PC-9 (cell line): ENCODE measurements around the gene EMSY. TPM values are rescaled to one million over a fixed set of nuclear protein-coding genes. Genes with fewer than 3 reads are reported as not detected.
"Not testable (repeated sequence)": the region's sequence is repeated elsewhere in the genome, so short reads cannot be mapped to it uniquely, and the experiment has no call there.

Experiments
- BruUV-seq: library from RNA; stranded (reverse); fragments of 400-500 nt; replicated peaks from 2 replicates; lab custom pipeline; 2021; lab: Mats Ljungman, UMichigan
- CTCF ChIA-PET: fragments of 300-600 bp; sonication (Branson Sonifier 250); formaldehyde crosslinking; loops from one replicate; lab custom pipeline; 2022; ENCODE audit warnings: antibody characterized with exemption; lab: Charles Lee
- POLR2A ChIA-PET: fragments of 300-600 bp; sonication (Branson Sonifier 250); formaldehyde crosslinking; loops from one replicate; lab custom pipeline; 2022; ENCODE audit warnings: antibody characterized with exemption; ENCODE audit not compliant: unreplicated experiment; lab: Charles Lee
- DNase-seq, 2 experiments: peaks; one replicate each; pipeline versions ENCODE4 v3.0.0 to v3.0.0-alpha.2; 2015 to 2022; ENCODE audit warnings: mixed read lengths in 1 of 2
- H2AFZ ChIP-seq: fragments of 200-600 bp; sonication (generic); 2 replicates; pipeline ENCODE4 v1.8.1; 2017; ENCODE audit warnings: antibody characterized with exemption
- H3F3A ChIP-seq: fragments of 200-600 bp; sonication (generic); 2 replicates; pipeline ENCODE4 v1.8.1; 2017; ENCODE audit warnings: antibody characterized with exemption, mild to moderate bottlenecking, low read depth; ENCODE audit not compliant: insufficient read depth
- H3K27ac ChIP-seq: fragments of 200-600 bp; sonication (generic); 2 replicates; pipeline ENCODE4 v1.6.1; 2016; ENCODE audit warnings: mixed run types
- H3K27me3 ChIP-seq: fragments of 200-600 bp; sonication (generic); 2 replicates; pipeline ENCODE4 v1.6.1; 2016; ENCODE audit warnings: low read depth, mixed run types; ENCODE audit not compliant: insufficient read depth
- H3K36me3 ChIP-seq: fragments of 200-600 bp; sonication (generic); 2 replicates; pipeline ENCODE4 v1.6.1; 2016; ENCODE audit warnings: low read depth, mixed run types
- H3K4me1 ChIP-seq: fragments of 200-600 bp; sonication (generic); replicated peaks from 2 replicates; pipeline ENCODE4 v1.6.1; 2016; ENCODE audit warnings: mixed run types; ENCODE audit not compliant: insufficient read depth
- H3K4me2 ChIP-seq: fragments of 200-600 bp; sonication (generic); 2 replicates; pipeline ENCODE4 v1.6.1; 2017; ENCODE audit warnings: mixed run types
- H3K4me3 ChIP-seq: fragments of 200-600 bp; sonication (generic); 2 replicates; pipeline ENCODE4 v1.6.1; 2016; ENCODE audit warnings: mixed run types
- H3K79me2 ChIP-seq: fragments of 200-600 bp; sonication (generic); 2 replicates; pipeline ENCODE4 v1.6.1; 2017; ENCODE audit warnings: low read depth, mixed run types
- H3K9me2 ChIP-seq: fragments of 200-600 bp; sonication (generic); 2 replicates; pipeline ENCODE4 v1.8.1; 2017; ENCODE audit warnings: mild to moderate bottlenecking; ENCODE audit not compliant: insufficient read depth
- H3K9me3 ChIP-seq: fragments of 200-600 bp; sonication (generic); 2 replicates; pipeline ENCODE4 v1.8.1; 2016; ENCODE audit warnings: low read depth; ENCODE audit not compliant: insufficient read depth
- H4K20me1 ChIP-seq: fragments of 200-600 bp; sonication (generic); 2 replicates; pipeline ENCODE4 v1.8.1; 2017; ENCODE audit not compliant: insufficient read depth
- CTCF ChIP-seq: fragments of 200-600 bp; sonication (generic); conservative IDR thresholded peaks from 2 replicates; pipeline ENCODE4 v1.6.1; 2017; ENCODE audit warnings: mixed run types, antibody characterized with exemption, mild to moderate bottlenecking, moderate library complexity
- EZH2 ChIP-seq: fragments of 200-600 bp; sonication (generic); IDR thresholded peaks from 2 replicates; pipeline ENCODE4 v1.8.0; 2017; ENCODE audit warnings: antibody characterized with exemption, low read depth
- intact Hi-C: fragments of 100-400 bp; cut with micrococcal nuclease; formaldehyde crosslinking; loops from one replicate; pipeline ENCODE4 v1.10.0; 2022; ENCODE audit not compliant: unreplicated experiment
- total RNA-seq: library from RNA; stranded (reverse); gene quantifications from 2 replicates; pipeline ENCODE4 v1.2.3, GENCODE V29; 2021

EMSY gene
- total RNA-seq, 1 experiment from 2014 or later = 37.4 TPM

GRCh38 chr11:76568621-76569020, 123.8 kb downstream of the EMSY start:
- Histone ChIP-seq H3K4me3 (no peak overlapping the region), H3K9me3 (no peaks in the 10 kb centered on the region), H3K79me2 (no peaks in the 10 kb centered on the region), H3K27me3 (no peaks in the 10 kb centered on the region), H3K9me2 (no peaks in the 10 kb centered on the region), H3K27ac (no peak overlapping the region), H3K36me3 (no peaks in the 10 kb centered on the region), H4K20me1 (no peaks in the 10 kb centered on the region), H3K4me1 (no peaks in the 10 kb centered on the region), H2AFZ (no peak overlapping the region), H3K4me2 (no peak overlapping the region), H3F3A (no peaks in the 10 kb centered on the region)
- intact Hi-C loops = no loop called here
- TF ChIP-seq EZH2 = no peak
- no peak for TF ChIP-seq CTCF
- DNase-seq = no peak
- no TSS peak for BruUV-seq
- CTCF ChIA-PET = no interaction called here
- POLR2A ChIA-PET = no interaction called here

GRCh38 chr11:76572181-76572875, 127.5 kb downstream of the EMSY start:
- CTCF ChIA-PET = not testable (repeated sequence)

GRCh38 chr11:76574406-76574805, 129.6 kb downstream of the EMSY start:
- Histone ChIP-seq H3K4me2 (no peak overlapping the region), H3K4me3 (no peak overlapping the region), H3K36me3 (no peaks in the 10 kb centered on the region), H3F3A (peaks cover 16% of the 10 kb centered on the region; the same call in 1 of the 2 replicates), H3K79me2 (no peaks in the 10 kb centered on the region), H3K27me3 (no peaks in the 10 kb centered on the region), H3K9me2 (no peaks in the 10 kb centered on the region), H3K27ac (no peak overlapping the region), H3K9me3 (no peaks in the 10 kb centered on the region), H2AFZ (no peak overlapping the region), H3K4me1 (peaks cover 28% of the 10 kb centered on the region), H4K20me1 (no peaks in the 10 kb centered on the region)
- TF ChIP-seq CTCF = no peak
- TF ChIP-seq EZH2 = no peak
- no peak for DNase-seq
- CTCF ChIA-PET = no interaction called here
- intact Hi-C loops = no loop called here
- no TSS peak for BruUV-seq
- POLR2A ChIA-PET = no interaction called here

More at GRCh38 chr11:76572181-76572875, 127.5 kb downstream of the EMSY start:
- H3K79me2 ChIP-seq, H4K20me1 ChIP-seq, H3K27me3 ChIP-seq, H2AFZ ChIP-seq, H3K27ac ChIP-seq, H3F3A ChIP-seq, H3K4me3 ChIP-seq, DNase-seq, BruUV-seq, H3K36me3 ChIP-seq, H3K9me2 ChIP-seq, H3K9me3 ChIP-seq, H3K4me2 ChIP-seq, intact Hi-C loops: not testable (repeated sequence)
- H3K4me1 ChIP-seq = peaks cover 12% of the 10 kb centered on the region
- POLR2A ChIA-PET = interaction anchor here (0.7 kb wide), 1 partner anchor 70 kb away, joined by 22 read pairs; no protein-coding TSS in a partner anchor
